Suprapubic skin (tissue), 4 donors: ENCODE data around the gene ADM5.

Experiments used
- EP300 ChIP-seq: sonication (generic); formaldehyde crosslinking; IDR thresholded peaks from one replicate; pipeline ENCODE4 v1.6.1; 2017; ENCODE audit warnings: antibody characterized with exemption
- POLR2A ChIP-seq, 2 donors: fragments of 450-650 bp; IDR thresholded peaks; one replicate each; pipeline ENCODE4 v1.6.1; 2017; ENCODE audit warnings: antibody characterized with exemption in 2 of 2, mild to moderate bottlenecking in 2 of 2, moderate library complexity in 2 of 2
- POLR2AphosphoS5 ChIP-seq, 3 donors: sonication (generic); formaldehyde crosslinking; IDR thresholded peaks; one replicate each; pipeline ENCODE4 v1.6.1; 2017; ENCODE audit warnings: antibody characterized with exemption in 3 of 3
- TF ChIP-seq, protein P1 (sequence below), 2 donors: fragments of 200-600 bp in 1 of 2; fragments of 450-650 bp in 1 of 2; sonication (generic) in 1 of 2; IDR thresholded peaks; one replicate each; pipeline ENCODE4 v1.5.1; 2016 to 2019; ENCODE audit warnings: antibody characterized with exemption in 2 of 2, mild to moderate bottlenecking in 1 of 2, moderate library complexity in 1 of 2

DNA sequence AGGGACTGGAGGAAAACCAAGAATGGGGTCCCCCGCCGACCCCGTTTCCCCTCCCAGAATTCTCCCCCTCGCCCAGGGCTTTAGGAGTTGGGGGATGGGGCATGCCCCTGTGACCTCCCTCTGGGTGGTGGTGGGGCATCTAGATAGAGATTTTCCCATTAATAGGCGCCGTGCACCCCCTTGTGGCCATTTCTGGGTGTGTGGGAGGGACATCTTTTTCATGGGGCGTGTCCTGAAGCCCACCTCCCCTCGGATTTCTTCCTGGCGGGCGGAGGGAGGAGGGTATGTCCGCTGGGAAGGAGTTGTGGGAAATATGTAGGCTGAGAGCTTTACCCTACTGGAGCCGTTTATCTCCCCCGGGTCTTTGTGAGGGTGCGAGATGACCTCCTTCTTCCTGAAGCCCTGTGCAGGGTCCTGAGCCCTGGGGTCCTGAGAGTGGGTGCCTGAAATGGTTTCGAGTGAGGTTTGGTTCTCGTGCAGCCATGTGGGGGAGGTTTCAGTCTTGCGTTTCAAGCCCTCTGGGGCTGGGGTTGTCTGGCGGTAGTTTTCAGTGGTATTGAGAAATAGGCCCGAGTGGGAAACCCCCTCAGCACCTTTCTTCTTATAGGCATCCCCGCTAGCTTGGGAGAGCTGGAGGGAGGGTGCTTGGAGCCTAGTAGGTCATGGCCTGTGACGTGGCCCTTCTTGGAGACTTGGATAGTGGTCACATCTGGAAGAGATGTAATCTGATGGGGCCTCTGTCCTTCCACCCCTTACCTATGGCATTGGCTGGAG lies 11.3 kb upstream of the ADM5 start:
- TF ChIP-seq, protein P1, sequence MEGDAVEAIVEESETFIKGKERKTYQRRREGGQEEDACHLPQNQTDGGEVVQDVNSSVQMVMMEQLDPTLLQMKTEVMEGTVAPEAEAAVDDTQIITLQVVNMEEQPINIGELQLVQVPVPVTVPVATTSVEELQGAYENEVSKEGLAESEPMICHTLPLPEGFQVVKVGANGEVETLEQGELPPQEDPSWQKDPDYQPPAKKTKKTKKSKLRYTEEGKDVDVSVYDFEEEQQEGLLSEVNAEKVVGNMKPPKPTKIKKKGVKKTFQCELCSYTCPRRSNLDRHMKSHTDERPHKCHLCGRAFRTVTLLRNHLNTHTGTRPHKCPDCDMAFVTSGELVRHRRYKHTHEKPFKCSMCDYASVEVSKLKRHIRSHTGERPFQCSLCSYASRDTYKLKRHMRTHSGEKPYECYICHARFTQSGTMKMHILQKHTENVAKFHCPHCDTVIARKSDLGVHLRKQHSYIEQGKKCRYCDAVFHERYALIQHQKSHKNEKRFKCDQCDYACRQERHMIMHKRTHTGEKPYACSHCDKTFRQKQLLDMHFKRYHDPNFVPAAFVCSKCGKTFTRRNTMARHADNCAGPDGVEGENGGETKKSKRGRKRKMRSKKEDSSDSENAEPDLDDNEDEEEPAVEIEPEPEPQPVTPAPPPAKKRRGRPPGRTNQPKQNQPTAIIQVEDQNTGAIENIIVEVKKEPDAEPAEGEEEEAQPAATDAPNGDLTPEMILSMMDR (IDR thresholded peaks at IDR 0.05): peak; percentile 46 to 51
- TF ChIP-seq POLR2A (IDR thresholded peaks at IDR 0.05): no peak
- TF ChIP-seq POLR2AphosphoS5 (IDR thresholded peaks at IDR 0.05): no peak
- no peak for TF ChIP-seq EP300
